GM21360 (cell line): ENCODE results near the gene TMEM31.
"Not testable (repeated sequence)": the region's sequence is repeated elsewhere in the genome, so short reads cannot be mapped to it uniquely, and the experiment has no call there.

Source experiments
- ATAC-seq: cut with Tn5 transposase; IDR thresholded peaks from one replicate; pipeline ENCODE4 v1.9.1; 2021; ENCODE audit warnings: mild to moderate bottlenecking, moderate library complexity; ENCODE audit not compliant: unreplicated experiment

TMEM31 gene

GRCh38 chrX:103722505-103722904, 11.8 kb downstream of the TMEM31 start:
- no peak for ATAC-seq

- ATAC-seq: no peak
These were observed 15.8 kb downstream of the TMEM31 start for GRCh38 chrX:103726477-103726876.

- ATAC-seq: no peak
These were observed 16.4 kb downstream of the TMEM31 start for GRCh38 chrX:103727115-103727514.

- ATAC-seq: no peak
These were observed 18.3 kb downstream of the TMEM31 start for GRCh38 chrX:103729015-103729414.

- no peak for ATAC-seq
These were observed 19.6 kb downstream of the TMEM31 start for GRCh38 chrX:103730147-103730795.

- ATAC-seq: no peak
These were observed 20.2 kb downstream of the TMEM31 start for GRCh38 chrX:103730796-103731493.

- no peak for ATAC-seq
These were observed 22.3 kb downstream of the TMEM31 start for GRCh38 chrX:103733017-103733416.

- ATAC-seq: no peak
These were observed 23.5 kb downstream of the TMEM31 start for GRCh38 chrX:103734125-103734760.

GRCh38 chrX:103737696-103738095, 27.0 kb downstream of the TMEM31 start:
- no peak for ATAC-seq

- ATAC-seq: no peak
These were observed 28.7 kb downstream of the TMEM31 start for GRCh38 chrX:103739421-103739820.

- no peak for ATAC-seq
These were observed 31.2 kb downstream of the TMEM31 start for GRCh38 chrX:103741879-103742278.

- ATAC-seq: no peak
These were observed 31.6 kb downstream of the TMEM31 start for GRCh38 chrX:103742339-103742738.

GRCh38 chrX:103747163-103747562, 36.5 kb downstream of the TMEM31 start:
- ATAC-seq: no peak

GRCh38 chrX:103754401-103754800, 43.7 kb downstream of the TMEM31 start:
- ATAC-seq: no peak

- no peak for ATAC-seq
These were observed 46.0 kb downstream of the TMEM31 start for GRCh38 chrX:103756736-103757135.

GRCh38 chrX:103758555-103758954, 47.8 kb downstream of the TMEM31 start:
- no peak for ATAC-seq

GRCh38 chrX:103763541-103763940, 52.8 kb downstream of the TMEM31 start:
- ATAC-seq: not testable (repeated sequence)
